HepG2 (cell line): ENCODE measurements around the gene CBX2. TPM values are rescaled to one million over a fixed set of nuclear protein-coding genes. Genes with fewer than 3 reads are reported as not detected.

Experiments used
- BCL6 ChIP-seq: IDR thresholded peaks from 2 replicates; pipeline ENCODE4 v1.6.1; 2016; ENCODE audit warnings: missing genetic modification reagents, missing compliant biosample characterization
- BORCS8-MEF2B ChIP-seq: sonication (generic); formaldehyde crosslinking; IDR thresholded peaks from 2 replicates; pipeline ENCODE4 v1.8.0; 2022; ENCODE audit warnings: mild to moderate bottlenecking, missing genetic modification reagents
- MED13 ChIP-seq: sonication (generic); formaldehyde crosslinking; IDR thresholded peaks from 2 replicates; pipeline ENCODE4 v1.5.0; 2020; ENCODE audit warnings: missing genetic modification reagents
- MTA1 ChIP-seq: sonication (generic); formaldehyde crosslinking; IDR thresholded peaks from 2 replicates; pipeline ENCODE4 v1.4.0; 2020; ENCODE audit warnings: missing genetic modification reagents, mild to moderate bottlenecking, borderline replicate concordance
- REXO4 ChIP-seq: sonication (generic); formaldehyde crosslinking; IDR thresholded peaks from 2 replicates; pipeline ENCODE4 v1.8.0; 2022; ENCODE audit warnings: missing genetic modification reagents, mild to moderate bottlenecking, borderline replicate concordance
- RXRB ChIP-seq: IDR thresholded peaks from 2 replicates; pipeline ENCODE4 v1.6.1; 2016; ENCODE audit warnings: borderline replicate concordance, missing genetic modification reagents, missing compliant biosample characterization
- ZFP90 ChIP-seq: sonication (generic); formaldehyde crosslinking; IDR thresholded peaks from 2 replicates; pipeline ENCODE4 v1.8.0; 2022; ENCODE audit warnings: missing genetic modification reagents, mild to moderate bottlenecking, inconsistent platforms, borderline replicate concordance
- ZNF263 ChIP-seq: sonication (generic); formaldehyde crosslinking; IDR thresholded peaks from 2 replicates; pipeline ENCODE4 v1.4.0; 2020; ENCODE audit warnings: missing genetic modification reagents
- ZNF432 ChIP-seq: sonication (generic); formaldehyde crosslinking; IDR thresholded peaks from 2 replicates; pipeline ENCODE4 v1.5.0; 2020; ENCODE audit warnings: missing genetic modification reagents, mild to moderate bottlenecking, borderline replicate concordance
- ZNF484 ChIP-seq: sonication (generic); formaldehyde crosslinking; IDR thresholded peaks from 2 replicates; pipeline ENCODE4 v1.5.1; 2020; ENCODE audit warnings: mild to moderate bottlenecking, low read depth, missing genetic modification reagents, borderline replicate concordance
- ZNF614 ChIP-seq: IDR thresholded peaks from 2 replicates; pipeline ENCODE4 v1.6.1; 2018; ENCODE audit warnings: missing biosample characterization, missing genetic modification reagents, inconsistent platforms, borderline replicate concordance
- ZSCAN20 ChIP-seq: sonication (generic); formaldehyde crosslinking; IDR thresholded peaks from 2 replicates; pipeline ENCODE4 v1.4.0; 2020; ENCODE audit warnings: missing genetic modification reagents, mild to moderate bottlenecking, borderline replicate concordance
- polyA plus RNA-seq, 8 experiments: library from polyadenylated mRNA; depleted of rRNA in 3 of 8; stranded (reverse) in 7 of 8; unstranded in 1 of 8; fragments of >200 nt; fragmentation: Illumina TruSeq in 4 of 8; extraction: Trizol in 4 of 8; gene quantifications; 2 replicates each; pipeline versions ENCODE4 v1.2.1 to v1.2.3, GENCODE V29; 2011 to 2016; ENCODE audit warnings: low read depth in 4 of 8, missing spikeins in 1 of 8, mixed read lengths in 1 of 8; ENCODE audit not compliant: insufficient read depth in 1 of 8
- total RNA-seq, 5 experiments: library from RNA; depleted of rRNA; stranded (reverse); fragments of >200 nt; fragmentation: Illumina TruSeq; extraction: Trizol; gene quantifications; 2 replicates each; pipeline ENCODE4 v1.2.3, GENCODE V29; 2016; ENCODE audit warnings: low read depth in 1 of 5
- TF ChIP-seq, protein P1 (sequence below): sonication (generic); formaldehyde crosslinking; IDR thresholded peaks from 2 replicates; pipeline ENCODE4 v1.4.0; 2020; ENCODE audit warnings: mild to moderate bottlenecking, missing genetic modification reagents, borderline replicate concordance
- TF ChIP-seq, protein P2 (sequence below): sonication (generic); formaldehyde crosslinking; IDR thresholded peaks from 2 replicates; pipeline ENCODE4 v1.5.1; 2020; ENCODE audit warnings: missing genetic modification reagents, mild to moderate bottlenecking, borderline replicate concordance
- TF ChIP-seq, protein P3 (sequence below): sonication (generic); formaldehyde crosslinking; IDR thresholded peaks from 2 replicates; pipeline ENCODE4 v1.4.0; 2020; ENCODE audit warnings: low read depth, mild to moderate bottlenecking, missing genetic modification reagents
- TF ChIP-seq, protein P4 (sequence below): IDR thresholded peaks from 2 replicates; pipeline ENCODE4 v1.6.1; 2012; ENCODE audit warnings: low read length, improper control_type of control experiment

CBX2 gene
- total and polyA plus RNA-seq, 2 of the 13 experiments (the other 11 are each of a cell fraction or from before 2014, with no cell fraction given), result 14.5 to 31.1 TPM

DNA sequence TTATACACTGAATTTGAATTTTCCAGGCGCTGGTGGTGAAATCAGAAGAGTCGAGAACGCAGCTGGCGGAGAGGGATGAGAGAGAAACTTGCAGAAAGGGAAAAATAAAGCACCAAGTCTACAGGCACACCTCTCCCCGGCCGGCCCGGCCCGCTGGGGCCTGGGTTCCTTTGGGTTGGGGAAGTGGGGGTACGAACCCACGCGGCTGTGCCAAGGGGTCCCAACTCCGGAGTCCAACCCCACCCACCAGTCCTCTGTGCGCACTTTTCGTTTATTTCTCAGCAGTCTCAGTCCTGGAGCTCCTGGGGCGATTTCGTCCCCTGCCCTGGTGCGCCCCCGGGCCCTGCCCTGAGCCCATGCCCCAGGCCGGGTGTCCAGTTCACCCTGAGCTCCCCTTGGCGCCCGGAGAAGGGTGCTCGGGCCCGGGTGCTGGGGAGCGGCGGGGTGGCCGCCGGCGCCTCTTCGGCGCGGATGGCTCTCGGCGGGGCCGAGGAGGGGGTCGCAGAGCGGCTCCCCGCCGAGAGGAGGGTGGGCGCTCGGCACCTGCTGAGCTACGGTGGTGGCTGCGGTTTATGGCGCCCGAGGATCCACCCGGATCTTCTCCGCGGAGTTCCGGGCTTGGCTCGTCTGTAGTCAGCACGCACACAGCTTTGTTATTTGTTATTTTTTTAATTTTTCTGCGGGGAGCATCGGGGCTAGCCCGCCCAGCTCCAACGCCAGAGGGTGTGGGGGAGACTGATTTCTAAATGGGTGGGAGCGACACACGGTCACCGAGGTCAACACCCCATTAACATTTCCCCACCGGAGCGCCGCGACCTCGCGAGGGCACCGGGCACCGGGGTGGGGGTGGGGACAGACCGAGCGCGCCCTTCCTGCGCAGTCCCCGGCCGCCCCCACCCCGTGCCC lies 34.7 kb downstream of the CBX2 start (continued):
- TF ChIP-seq, protein P1, sequence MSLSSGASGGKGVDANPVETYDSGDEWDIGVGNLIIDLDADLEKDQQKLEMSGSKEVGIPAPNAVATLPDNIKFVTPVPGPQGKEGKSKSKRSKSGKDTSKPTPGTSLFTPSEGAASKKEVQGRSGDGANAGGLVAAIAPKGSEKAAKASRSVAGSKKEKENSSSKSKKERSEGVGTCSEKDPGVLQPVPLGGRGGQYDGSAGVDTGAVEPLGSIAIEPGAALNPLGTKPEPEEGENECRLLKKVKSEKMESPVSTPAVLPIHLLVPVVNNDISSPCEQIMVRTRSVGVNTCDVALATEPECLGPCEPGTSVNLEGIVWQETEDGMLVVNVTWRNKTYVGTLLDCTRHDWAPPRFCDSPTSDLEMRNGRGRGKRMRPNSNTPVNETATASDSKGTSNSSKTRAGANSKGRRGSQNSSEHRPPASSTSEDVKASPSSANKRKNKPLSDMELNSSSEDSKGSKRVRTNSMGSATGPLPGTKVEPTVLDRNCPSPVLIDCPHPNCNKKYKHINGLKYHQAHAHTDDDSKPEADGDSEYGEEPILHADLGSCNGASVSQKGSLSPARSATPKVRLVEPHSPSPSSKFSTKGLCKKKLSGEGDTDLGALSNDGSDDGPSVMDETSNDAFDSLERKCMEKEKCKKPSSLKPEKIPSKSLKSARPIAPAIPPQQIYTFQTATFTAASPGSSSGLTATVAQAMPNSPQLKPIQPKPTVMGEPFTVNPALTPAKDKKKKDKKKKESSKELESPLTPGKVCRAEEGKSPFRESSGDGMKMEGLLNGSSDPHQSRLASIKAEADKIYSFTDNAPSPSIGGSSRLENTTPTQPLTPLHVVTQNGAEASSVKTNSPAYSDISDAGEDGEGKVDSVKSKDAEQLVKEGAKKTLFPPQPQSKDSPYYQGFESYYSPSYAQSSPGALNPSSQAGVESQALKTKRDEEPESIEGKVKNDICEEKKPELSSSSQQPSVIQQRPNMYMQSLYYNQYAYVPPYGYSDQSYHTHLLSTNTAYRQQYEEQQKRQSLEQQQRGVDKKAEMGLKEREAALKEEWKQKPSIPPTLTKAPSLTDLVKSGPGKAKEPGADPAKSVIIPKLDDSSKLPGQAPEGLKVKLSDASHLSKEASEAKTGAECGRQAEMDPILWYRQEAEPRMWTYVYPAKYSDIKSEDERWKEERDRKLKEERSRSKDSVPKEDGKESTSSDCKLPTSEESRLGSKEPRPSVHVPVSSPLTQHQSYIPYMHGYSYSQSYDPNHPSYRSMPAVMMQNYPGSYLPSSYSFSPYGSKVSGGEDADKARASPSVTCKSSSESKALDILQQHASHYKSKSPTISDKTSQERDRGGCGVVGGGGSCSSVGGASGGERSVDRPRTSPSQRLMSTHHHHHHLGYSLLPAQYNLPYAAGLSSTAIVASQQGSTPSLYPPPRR, result no peak
- TF ChIP-seq RXRB (CRISPR knock-in tag), result no peak
- no peak for TF ChIP-seq ZNF614 (CRISPR knock-in tag)
- no peak for TF ChIP-seq BORCS8-MEF2B (CRISPR knock-in tag)
- TF ChIP-seq, protein P2, sequence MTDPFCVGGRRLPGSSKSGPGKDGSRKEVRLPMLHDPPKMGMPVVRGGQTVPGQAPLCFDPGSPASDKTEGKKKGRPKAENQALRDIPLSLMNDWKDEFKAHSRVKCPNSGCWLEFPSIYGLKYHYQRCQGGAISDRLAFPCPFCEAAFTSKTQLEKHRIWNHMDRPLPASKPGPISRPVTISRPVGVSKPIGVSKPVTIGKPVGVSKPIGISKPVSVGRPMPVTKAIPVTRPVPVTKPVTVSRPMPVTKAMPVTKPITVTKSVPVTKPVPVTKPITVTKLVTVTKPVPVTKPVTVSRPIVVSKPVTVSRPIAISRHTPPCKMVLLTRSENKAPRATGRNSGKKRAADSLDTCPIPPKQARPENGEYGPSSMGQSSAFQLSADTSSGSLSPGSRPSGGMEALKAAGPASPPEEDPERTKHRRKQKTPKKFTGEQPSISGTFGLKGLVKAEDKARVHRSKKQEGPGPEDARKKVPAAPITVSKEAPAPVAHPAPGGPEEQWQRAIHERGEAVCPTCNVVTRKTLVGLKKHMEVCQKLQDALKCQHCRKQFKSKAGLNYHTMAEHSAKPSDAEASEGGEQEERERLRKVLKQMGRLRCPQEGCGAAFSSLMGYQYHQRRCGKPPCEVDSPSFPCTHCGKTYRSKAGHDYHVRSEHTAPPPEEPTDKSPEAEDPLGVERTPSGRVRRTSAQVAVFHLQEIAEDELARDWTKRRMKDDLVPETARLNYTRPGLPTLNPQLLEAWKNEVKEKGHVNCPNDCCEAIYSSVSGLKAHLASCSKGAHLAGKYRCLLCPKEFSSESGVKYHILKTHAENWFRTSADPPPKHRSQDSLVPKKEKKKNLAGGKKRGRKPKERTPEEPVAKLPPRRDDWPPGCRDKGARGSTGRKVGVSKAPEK, result no peak
- no peak for TF ChIP-seq ZNF432 (CRISPR knock-in tag)
- TF ChIP-seq ZSCAN20 (CRISPR knock-in tag), result peak; percentile 78; the same call in 1 of the 2 replicates
- TF ChIP-seq, protein P3, sequence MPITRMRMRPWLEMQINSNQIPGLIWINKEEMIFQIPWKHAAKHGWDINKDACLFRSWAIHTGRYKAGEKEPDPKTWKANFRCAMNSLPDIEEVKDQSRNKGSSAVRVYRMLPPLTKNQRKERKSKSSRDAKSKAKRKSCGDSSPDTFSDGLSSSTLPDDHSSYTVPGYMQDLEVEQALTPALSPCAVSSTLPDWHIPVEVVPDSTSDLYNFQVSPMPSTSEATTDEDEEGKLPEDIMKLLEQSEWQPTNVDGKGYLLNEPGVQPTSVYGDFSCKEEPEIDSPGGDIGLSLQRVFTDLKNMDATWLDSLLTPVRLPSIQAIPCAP, result no peak
- TF ChIP-seq ZFP90, result peak; percentile 80
- TF ChIP-seq, protein P4, sequence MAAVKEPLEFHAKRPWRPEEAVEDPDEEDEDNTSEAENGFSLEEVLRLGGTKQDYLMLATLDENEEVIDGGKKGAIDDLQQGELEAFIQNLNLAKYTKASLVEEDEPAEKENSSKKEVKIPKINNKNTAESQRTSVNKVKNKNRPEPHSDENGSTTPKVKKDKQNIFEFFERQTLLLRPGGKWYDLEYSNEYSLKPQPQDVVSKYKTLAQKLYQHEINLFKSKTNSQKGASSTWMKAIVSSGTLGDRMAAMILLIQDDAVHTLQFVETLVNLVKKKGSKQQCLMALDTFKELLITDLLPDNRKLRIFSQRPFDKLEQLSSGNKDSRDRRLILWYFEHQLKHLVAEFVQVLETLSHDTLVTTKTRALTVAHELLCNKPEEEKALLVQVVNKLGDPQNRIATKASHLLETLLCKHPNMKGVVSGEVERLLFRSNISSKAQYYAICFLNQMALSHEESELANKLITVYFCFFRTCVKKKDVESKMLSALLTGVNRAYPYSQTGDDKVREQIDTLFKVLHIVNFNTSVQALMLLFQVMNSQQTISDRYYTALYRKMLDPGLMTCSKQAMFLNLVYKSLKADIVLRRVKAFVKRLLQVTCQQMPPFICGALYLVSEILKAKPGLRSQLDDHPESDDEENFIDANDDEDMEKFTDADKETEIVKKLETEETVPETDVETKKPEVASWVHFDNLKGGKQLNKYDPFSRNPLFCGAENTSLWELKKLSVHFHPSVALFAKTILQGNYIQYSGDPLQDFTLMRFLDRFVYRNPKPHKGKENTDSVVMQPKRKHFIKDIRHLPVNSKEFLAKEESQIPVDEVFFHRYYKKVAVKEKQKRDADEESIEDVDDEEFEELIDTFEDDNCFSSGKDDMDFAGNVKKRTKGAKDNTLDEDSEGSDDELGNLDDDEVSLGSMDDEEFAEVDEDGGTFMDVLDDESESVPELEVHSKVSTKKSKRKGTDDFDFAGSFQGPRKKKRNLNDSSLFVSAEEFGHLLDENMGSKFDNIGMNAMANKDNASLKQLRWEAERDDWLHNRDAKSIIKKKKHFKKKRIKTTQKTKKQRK, result no peak
- no peak for TF ChIP-seq MED13
- TF ChIP-seq ZNF263 (CRISPR knock-in tag), result no peak
- TF ChIP-seq BCL6 (CRISPR knock-in tag), result no peak
- no peak for TF ChIP-seq REXO4
- TF ChIP-seq MTA1 (CRISPR knock-in tag), result no peak
- TF ChIP-seq ZNF484, result no peak
